Stomach (tissue), 4 donors: ENCODE results near the gene ZEB1.

Experiments
- EP300 ChIP-seq: sonication (generic); formaldehyde crosslinking; IDR thresholded peaks from one replicate; pipeline ENCODE4 v1.6.1; 2017; ENCODE audit warnings: antibody characterized with exemption
- POLR2A ChIP-seq, 4 donors: fragments of 450-650 bp; IDR thresholded peaks; one replicate each; pipeline ENCODE4 v1.6.1; 2016; ENCODE audit warnings: antibody characterized with exemption in 4 of 4, control low read depth in 2 of 4, mild to moderate bottlenecking in 1 of 4, moderate library complexity in 1 of 4
- POLR2AphosphoS5 ChIP-seq, 3 donors: sonication (generic); formaldehyde crosslinking; IDR thresholded peaks; one replicate each; pipeline ENCODE4 v1.6.1; 2016; ENCODE audit warnings: antibody characterized with exemption in 3 of 3
- TF ChIP-seq, protein P1 (sequence below), 7 experiments: fragments of 450-650 bp in 4 of 7; fragments of 200-600 bp in 3 of 7; sonication (generic) in 3 of 7; IDR thresholded peaks; one replicate each; pipeline ENCODE4 v1.5.1; 2016 to 2019; ENCODE audit warnings: antibody characterized with exemption in 7 of 7, control low read depth in 2 of 7, mild to moderate bottlenecking in 1 of 7

DNA sequence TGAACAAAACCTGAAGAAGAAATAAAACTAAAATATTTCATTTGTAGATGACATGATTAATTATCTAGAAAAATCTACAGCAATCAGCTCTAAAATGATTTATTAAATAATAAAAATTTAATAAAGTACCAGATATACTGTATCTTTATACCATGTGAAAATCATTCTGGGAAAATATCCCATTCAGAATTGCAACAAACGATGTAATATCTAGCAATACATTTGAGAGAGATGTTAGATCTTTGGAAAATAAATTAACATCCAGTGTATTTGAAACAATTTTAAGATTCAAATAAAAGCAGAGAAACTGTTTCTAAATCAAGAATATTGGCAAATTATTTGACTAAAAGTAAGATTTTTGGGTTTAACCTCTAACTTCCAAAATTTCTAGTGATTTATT is 62.2 kb downstream of the ZEB1 start:
- TF ChIP-seq, protein P1, sequence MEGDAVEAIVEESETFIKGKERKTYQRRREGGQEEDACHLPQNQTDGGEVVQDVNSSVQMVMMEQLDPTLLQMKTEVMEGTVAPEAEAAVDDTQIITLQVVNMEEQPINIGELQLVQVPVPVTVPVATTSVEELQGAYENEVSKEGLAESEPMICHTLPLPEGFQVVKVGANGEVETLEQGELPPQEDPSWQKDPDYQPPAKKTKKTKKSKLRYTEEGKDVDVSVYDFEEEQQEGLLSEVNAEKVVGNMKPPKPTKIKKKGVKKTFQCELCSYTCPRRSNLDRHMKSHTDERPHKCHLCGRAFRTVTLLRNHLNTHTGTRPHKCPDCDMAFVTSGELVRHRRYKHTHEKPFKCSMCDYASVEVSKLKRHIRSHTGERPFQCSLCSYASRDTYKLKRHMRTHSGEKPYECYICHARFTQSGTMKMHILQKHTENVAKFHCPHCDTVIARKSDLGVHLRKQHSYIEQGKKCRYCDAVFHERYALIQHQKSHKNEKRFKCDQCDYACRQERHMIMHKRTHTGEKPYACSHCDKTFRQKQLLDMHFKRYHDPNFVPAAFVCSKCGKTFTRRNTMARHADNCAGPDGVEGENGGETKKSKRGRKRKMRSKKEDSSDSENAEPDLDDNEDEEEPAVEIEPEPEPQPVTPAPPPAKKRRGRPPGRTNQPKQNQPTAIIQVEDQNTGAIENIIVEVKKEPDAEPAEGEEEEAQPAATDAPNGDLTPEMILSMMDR (IDR thresholded peaks at IDR 0.05) = no peak
- no peak for TF ChIP-seq POLR2A (IDR thresholded peaks at IDR 0.05)
- no peak for TF ChIP-seq EP300
- TF ChIP-seq POLR2AphosphoS5 (IDR thresholded peaks at IDR 0.05) = no peak
